HG03175 (cell line): ENCODE results near the gene TTLL9.
"Not testable (repeated sequence)": the region's sequence is repeated elsewhere in the genome, so short reads cannot be mapped to it uniquely, and the experiment has no call there.

Source experiments
- ATAC-seq: cut with Tn5 transposase; IDR thresholded peaks from one replicate; pipeline ENCODE4 v1.9.1; 2021; ENCODE audit warnings: mild to moderate bottlenecking, moderate library complexity; ENCODE audit not compliant: unreplicated experiment

The TTLL9 gene, protein sequence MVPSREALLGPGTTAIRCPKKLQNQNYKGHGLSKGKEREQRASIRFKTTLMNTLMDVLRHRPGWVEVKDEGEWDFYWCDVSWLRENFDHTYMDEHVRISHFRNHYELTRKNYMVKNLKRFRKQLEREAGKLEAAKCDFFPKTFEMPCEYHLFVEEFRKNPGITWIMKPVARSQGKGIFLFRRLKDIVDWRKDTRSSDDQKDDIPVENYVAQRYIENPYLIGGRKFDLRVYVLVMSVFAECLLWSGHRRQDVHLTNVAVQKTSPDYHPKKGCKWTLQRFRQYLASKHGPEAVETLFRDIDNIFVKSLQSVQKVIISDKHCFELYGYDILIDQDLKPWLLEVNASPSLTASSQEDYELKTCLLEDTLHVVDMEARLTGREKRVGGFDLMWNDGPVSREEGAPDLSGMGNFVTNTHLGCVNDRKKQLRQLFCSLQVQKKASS

DNA sequence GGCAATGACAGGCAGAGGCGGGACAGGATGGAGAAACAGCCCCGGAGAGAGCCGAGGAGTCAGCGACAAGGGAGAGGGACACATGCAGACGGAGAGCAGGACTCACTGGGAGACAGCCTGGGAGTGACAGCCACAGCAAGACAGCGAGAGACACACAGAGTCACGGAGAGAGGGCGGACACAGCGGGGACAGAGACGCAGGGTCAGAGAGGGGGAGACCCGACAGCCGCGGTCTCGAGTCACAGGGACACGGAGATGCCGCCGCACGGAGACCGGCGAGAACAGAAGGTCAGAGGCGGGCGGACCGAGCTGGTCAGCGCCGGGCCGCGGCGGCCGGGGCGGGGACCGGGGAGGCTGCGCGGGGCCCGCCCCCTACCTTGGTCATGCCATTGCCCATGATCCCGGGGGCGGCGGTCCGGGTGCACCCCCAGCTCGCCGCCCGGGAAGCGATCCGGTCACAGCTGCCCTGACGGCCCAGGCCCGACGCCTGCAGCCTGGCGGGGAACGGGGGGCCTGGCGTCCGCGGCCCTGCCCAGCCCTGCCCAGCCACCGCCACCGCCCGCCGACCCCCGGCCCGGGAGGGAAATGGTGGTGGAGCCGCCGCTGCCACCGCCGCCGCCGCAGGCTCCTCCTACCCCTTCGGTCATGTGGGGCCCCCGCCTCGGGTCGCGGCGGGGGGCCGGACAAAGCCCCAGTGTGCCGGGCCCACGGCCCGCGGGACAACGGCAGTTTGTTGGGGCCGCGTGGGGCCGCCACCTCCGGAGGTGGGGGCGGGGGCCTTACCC is at the start of gene TTLL9, which contains the start of gene DUSP15:
TTLL9 (plus strand) TSS at position 693 of the 784 bp plus-strand sequence. CDS start 493 bp downstream, outside the sequence.
DUSP15 (minus strand) TSS at position 586 of the 784 bp plus-strand sequence; CDS start at position 396, 190 bp downstream.
- no peak for ATAC-seq

DNA sequence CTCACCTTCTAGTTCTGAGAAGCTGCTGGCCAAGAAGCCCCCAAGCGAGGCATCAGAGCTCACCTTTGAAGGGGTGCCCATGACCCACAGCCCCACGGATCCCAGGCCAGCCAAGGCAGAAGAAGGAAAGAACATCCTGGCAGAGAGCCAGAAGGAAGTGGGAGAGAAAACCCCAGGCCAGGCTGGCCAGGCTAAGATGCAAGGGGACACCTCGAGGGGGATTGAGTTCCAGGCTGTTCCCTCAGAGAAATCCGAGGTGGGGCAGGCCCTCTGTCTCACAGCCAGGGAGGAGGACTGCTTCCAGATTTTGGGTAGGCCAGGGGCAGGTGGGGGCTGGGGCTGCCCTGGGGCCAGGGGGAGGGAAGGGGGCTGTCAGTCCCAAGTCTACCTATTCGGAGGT is 49.0 kb upstream of the TTLL9 start:
- ATAC-seq: no peak

DNA sequence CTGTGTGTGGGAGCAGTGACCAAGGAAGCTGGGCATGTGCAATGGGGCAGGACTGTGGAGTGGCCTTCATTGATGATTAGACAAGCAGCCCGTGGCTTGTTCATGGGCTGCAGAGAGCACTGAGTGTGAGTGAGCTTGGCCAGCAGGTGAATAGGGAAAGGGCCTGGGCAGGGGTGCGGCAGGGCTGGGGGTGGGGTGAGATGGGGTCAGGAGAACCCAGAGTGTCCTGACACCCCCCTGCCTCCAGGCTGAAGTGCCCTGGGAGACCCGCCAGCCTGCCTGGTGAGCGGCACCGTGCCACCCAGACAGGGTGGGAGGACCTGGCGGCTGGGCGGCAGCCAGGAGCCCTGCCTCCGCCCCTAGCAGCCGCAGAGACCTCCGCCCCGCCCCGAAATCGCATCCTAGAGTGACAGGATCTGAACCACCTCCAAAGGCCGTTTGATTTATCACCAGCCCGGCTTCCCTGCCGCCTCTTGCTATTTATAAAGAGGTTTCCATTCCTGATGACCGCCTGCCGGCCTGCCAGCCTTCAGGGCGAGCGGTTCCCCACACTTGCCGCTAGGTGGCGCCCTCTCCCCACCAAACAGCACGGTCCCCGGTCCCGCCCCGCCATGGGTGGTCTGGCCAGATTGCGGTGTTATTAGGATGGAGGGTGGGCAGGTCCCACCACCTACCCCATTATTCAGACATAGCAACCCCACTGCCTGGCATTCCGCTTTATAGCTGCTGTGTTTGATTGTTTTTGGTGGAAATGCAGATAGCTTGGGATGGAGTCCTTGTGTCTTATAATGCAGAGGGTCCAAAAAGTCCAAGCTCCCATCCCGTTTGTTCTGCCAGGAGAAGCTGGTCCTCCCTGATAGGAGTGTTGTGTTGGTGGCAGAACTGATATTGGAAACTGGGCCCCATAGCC is 47.8 kb upstream of the TTLL9 start:
- ATAC-seq: peak; percentile 70

DNA sequence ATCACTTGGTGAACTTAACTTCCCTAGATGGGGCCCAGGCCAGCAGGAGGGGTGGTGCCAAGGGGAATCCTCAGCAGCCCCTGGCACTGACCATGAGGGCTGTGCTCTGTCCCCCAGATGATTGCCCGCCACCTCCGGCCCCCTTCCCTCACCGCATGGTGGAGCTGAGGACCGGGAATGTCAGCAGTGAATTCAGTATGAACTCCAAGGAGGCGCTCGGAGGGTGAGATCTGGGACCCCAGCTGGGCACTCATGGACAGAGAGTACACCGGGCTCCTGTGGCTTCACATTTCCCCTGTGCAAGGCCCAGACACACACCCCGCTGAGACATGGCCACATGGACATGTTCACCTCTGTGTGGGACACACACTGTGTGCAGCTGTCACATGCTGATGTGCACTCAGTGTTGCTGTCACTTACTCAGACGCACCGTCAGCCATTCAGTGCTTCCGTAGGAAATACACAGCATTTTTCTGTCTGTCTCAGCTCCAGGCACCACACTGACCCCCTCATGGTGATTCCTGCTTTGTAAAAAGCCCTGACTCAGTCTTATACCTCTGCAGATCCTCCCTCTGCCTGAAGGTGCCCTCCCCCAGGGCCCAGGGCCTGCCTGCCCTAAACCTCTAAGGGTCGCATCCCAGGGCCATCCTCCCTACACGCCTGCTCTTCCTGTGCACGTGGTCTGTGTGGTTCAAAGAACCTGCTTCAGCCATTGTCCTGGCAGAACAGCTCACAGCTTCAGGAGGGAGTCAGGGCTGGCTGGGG is 46.9 kb upstream of the TTLL9 start:
- ATAC-seq: no peak

DNA sequence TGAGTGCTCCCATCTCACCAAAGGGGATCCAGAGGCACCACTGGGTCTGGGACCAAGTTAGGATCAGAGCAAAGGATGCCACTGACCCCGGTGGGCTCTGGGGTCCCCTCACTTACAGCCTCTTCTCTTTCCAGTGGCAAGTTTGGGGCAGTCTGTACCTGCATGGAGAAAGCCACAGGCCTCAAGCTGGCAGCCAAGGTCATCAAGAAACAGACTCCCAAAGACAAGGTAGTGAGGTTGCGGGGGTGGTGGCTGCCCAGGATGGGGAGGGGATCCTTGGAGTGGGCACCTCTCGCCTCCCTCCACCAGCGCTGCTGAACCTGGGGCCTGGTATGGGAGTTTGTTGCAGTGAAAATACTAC is 46.3 kb upstream of the TTLL9 start:
- no peak for ATAC-seq

DNA sequence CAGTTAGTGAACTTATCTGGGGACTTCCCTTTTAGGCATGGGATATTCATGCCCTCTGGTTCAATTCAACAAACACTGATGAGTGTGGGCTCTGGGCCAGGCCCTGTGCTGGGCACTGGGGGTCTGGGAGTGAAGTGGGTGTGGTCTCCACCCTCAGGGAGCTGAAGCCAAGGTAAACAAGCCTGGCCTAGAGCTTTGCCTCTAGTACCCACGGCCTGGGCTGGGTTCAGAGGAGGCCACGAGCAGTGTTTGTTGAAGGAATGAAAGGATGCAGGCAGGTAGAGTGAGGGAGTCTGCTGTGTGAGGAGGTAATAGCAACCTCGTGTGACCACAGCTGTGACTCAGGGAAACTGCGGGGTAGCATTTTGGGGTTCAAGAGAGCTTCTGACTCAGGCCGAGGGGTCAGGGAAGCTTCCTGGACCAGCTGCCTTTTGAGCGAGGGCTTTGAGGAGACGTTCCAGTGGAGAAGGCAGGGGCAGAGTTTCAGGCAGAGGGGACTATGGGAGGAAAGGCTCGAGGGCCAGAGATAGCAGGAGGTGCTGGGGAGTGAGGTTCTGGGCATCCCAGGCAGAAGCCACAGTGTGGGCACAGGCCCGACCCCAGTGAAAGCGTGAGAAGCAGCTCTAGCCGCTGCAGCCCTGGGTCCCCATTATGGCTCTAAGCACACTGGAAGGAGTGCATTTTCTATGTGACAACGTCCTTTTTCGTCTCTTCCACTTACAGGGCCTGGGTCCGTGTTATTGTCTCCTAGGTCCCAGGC is 45.7 kb upstream of the TTLL9 start:
- ATAC-seq: no peak

DNA sequence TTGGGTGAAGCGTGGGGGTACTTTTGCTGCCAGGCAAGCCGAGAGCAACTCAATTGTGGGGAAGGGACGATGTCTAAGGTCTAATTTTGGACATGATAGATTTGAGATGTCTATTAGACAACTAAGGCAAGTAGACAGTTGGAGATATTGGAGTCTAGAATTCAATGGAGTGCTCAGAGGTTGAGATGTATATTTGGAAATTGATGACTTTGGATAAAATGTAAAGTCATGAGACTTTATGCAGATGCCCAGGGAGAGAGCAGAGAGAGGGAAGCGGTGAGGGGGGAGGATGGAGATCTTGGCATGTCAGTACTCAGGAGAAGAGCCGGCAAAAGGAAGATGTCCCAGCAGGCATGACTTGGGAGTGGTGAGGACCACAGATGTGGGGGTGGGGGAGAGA is 44.4 kb upstream of the TTLL9 start:
- no peak for ATAC-seq

DNA sequence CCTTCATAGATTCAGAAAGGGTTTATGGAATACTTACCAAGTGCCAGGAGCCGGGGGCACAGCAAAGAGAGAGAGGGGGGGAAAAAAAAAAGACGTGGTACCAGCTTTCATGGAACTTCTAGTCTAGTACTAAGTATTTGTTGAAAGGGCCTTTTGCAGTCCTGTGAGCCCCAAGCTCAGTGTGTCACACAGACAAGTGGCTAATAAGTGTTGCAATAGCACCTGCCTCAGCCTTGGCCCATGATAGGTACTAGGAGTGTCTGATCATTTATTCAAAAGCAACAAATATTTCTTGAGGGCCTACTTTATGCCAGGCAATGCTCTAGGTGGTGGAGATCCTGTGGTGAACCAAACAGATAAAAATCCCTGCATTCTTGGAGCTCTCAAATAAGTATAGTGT is 43.4 kb upstream of the TTLL9 start:
- ATAC-seq: no peak

DNA sequence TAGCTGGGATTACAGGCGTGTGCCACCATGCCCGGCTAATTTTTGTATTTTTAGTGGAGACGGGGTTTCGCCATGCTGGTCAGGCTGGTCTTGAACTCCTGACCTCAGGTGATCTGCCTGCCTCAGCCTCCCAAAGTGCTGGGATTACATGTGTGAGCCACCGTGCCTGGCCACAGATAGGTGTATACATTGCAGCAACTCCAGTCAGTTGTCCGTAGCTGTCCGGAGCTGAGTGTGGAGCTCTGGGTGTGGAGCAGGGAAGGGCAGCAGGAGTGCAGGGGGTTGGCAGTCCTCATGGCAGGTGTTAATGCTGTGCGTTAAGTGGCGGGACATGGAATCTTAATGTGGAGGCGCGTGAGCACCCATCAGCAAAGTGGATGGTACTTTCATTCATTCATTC is 42.4 kb upstream of the TTLL9 start:
- not testable (repeated sequence) for ATAC-seq

DNA sequence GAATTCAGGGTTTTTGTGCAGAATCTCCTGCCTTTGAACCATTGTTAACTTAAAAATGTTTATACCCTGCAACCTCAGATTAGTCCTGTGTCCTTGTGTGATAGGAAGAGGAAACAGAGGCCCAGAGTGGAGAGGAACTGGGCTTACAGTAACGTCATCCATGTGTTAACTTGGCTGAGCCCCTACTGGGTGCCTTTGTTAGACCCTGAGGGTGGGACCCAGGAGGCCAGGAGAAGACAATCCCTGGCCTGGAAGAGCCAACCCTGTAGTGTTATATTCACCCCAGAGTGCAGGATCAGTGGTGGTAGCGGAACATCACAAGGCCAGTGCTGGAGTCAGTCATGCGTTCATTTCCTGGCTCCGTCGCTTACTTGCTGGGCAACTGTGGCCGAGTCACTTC is 40.7 kb upstream of the TTLL9 start:
- no peak for ATAC-seq

DNA sequence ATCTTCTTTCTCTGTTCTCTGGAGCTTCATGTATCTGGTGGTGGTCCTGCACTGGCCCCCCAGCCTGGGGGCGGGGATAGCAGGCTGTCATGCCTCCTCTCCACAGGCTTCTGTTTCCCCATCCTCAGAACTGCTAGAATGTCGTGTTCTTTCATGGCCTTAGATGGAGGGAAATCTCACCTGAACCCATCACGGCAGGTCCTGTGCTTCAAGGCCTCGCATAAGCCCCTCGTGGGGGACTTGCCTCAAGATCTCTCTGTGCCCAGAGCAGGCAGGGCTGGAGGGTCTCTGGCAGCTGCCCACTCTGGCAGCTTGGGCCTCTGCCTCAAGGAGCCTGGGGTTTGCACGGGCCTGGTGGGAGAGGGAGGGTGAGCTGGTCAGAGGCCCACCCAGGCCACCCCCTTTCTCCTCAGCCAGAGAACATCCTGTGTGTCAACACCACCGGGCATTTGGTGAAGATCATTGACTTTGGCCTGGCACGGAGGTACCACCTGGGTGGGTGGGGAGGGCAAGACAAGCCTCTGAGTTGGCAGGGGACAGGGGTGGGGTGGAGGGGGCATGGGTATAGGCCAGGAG is 39.9 kb upstream of the TTLL9 start:
- ATAC-seq: no peak

DNA sequence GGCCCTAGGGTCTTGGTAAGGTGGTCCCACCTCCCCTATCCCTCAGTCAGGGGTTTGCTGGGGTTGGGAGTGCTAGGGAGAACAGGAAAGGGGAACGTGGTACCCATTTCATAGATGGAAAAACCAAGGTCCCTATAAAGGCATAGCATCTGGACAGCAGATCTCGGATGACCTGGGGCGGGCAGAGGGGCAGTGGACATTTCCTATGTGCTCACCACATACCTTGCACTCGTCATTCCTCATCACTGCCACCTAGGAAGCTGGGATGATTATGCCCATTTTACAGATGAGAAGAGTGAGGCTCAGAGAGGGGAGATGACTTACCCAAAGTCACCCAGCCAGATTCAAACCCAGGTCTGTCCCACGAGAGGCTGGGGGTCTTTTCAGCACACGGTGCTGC is 39.2 kb upstream of the TTLL9 start:
- no peak for ATAC-seq

DNA sequence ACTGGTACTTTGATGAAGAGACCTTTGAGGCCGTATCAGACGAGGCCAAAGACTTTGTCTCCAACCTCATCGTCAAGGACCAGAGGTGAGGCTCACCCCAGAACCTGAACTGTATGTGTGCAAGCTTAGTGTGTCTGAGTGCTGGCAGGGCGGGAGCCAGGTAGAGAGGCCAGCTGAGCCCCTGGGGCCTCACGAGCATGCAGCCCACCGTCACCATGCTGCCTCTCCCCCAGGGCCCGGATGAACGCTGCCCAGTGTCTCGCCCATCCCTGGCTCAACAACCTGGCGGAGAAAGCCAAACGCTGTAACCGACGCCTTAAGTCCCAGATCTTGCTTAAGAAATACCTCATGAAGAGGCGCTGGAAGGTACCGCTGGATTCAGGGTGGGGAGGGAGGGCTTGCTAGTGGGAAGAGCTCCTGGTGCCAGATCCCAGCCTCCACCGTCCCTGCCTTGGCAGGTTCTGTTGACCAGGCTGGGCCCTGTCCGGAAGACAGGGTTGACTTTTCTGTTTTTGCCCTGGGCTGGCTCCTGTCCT is 38.6 kb upstream of the TTLL9 start:
- ATAC-seq: no peak

DNA sequence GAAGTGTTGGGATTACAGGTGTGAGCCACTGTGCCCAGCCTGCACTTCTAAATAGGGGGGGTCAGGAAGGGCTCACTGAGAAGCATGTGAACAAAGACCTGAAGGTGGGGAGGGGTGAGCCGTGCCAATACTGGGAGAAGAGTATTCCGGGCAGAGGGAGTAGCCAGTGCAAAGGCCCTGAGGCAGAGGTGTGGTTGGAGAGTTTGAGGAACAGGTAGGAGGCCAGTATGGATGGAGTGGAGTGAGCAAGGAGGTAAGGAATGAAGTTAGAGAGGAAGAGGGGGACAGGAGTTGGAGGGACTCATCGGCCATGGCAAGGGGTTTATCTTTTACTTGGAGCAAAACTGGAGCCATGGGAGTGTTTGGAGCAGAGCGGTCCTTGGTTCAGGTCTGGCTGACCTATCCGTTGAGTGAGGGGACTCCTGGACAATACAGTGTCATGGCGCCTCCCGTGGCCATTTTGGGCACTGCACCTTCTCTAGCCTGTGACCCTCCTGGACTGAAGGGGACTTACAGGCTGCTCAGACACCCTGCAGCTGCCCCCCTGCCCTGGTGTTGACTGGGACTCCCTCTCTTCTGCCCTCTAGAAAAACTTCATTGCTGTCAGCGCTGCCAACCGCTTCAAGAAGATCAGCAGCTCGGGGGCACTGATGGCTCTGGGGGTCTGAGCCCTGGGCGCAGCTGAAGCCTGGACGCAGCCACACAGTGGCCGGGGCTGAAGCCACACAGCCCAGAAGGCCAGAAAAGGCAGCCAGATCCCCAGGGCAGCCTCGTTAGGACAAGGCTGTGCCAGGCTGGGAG is 37.1 kb upstream of the TTLL9 start:
- no peak for ATAC-seq

DNA sequence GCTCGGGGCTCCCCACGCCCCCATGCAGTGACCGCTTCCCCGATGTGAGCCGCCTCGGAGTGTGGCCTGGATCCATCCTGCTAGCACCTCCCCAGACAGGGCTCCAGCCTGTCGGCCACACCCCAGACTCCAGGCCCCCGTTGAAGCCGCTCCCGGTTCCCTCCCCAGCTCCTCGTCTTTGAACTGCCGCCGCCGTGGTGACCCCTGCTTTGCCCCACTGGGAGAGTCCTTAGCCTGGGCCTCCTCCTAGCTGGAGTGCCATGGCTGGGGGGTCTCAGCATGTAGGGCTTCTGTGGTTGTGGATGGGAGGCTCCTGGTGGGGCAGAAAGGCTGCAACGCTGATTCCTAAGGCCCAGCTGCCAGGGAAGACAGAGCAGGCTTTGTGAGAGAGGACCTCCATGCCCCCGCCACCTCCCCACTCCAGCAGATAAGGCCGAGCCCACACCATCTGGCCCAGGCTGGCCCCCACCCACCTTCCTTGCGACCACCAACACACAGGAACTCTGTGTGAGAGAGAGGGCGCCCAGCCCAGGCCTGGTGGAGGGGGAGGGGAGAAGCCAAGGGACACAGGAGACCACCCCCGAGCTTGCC is 36.4 kb upstream of the TTLL9 start:
- ATAC-seq: no peak

DNA sequence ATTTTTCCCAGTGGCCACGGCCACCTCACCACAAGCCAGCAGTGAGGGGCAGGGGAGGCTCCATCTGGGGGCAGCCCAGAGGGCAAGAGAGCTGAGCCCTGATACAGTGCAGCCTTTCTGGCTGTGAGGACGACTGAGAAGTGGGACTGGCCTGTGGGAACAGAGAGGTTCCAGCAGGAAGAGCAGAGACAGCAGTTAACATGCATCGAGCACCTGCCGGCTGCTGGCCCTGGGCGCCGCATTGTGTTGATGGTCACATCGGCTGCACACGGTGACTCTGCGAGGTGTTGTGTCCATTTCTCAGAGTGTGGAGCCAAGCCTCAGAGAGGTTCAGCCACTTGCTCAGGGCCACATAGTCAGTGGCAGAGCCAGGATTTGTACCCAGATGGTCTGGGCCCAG is 34.9 kb upstream of the TTLL9 start:
- ATAC-seq: no peak

DNA sequence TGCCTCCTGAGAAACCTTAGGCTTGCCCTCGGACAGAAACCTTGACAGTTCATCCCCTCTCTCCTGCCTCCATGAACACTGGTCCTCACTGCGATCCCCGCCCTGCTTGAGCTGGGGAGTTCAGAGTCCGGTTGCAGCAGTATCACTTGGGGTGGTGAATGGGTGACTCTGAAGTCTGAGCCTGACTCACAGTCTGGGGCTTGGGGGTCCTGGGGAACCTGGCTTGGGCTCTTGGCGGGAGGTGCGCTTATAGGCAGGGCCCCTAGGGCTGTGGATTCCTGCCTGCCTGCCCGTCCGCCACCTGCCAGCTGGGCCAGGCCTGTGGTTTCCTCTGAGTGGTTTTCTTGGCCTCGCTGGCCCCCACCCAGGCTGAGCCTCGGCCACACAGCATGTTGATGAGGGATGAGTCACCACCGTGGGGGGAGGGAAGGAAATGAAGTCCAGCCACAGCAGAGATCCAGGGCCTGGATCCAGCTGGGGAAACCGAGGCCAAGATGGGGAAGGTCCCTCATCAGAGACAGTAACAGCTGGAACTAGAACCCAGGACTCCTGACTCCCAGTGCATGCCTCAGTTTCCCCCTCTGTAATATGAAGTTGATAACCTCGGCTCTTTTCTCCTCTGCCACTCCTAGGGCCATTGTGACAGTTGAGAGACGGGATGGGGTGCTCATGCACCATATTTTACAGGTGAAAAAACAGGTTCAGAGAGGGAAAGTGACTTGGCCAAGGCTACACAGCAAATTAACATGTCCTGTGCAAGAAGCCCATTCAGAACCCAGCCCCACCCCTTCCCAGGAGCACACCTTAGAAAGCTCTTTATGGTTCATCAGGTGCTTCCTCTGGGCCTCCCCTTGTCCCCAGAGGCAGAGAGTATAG is 34.2 kb upstream of the TTLL9 start:
- no peak for ATAC-seq
